ENCODE data around the gene NLRC3. TPM values are rescaled to one million over a fixed set of nuclear protein-coding genes. Genes with fewer than 3 reads are reported as not detected.

Gene NLRC3
- total RNA-seq, 1 donor from 2014 or later: 0.23 TPM

DNA sequence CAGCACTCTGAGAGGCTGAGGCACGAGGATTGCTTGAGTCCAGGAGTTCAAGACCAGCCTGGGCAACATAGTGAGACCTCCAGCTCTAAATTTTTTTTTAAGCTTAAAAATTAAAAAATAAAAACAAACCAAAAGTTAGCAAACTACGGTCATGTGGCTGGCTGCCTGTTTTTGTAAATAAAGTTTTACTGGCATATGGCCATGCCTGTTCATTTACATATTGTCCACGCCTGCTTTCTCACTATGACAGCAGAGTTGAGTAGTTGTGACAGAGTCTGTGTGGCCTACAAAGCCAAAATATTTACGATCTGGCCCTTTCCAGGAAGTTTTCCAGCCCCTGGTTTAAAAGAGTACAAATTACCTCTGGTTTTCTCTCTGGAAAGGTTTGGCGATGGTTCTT is 30.9 kb upstream of the NLRC3 start:
- TF ChIP-seq EZH2 (IDR thresholded peaks at IDR 0.05; ENCODE audit: insufficient read depth, low read length) (no peak), CTCF (IDR thresholded peaks at IDR 0.05; ENCODE audit: insufficient read depth, low read depth, low read length) (no peak)
- no peak overlapping the region for H3K27ac Mint-ChIP-seq (ENCODE audit: unreplicated experiment)
- no peaks in the 10 kb centered on the region for H3K27me3 Mint-ChIP-seq (ENCODE audit: low read depth, unreplicated experiment)

GRCh38 chr16:3607634-3608033 is 30.4 kb upstream of the NLRC3 start:
- H3K4me2 ChIP-seq (ENCODE audit: low read length): no peak overlapping the region
- Mint-ChIP-seq H3K27ac (ENCODE audit: unreplicated experiment) (no peak overlapping the region), H3K9me3 (ENCODE audit: unreplicated experiment) (no peaks in the 10 kb centered on the region), H3K4me1 (ENCODE audit: low read depth, unreplicated experiment) (peaks cover 9% of the 10 kb centered on the region), H3K36me3 (ENCODE audit: low read depth, unreplicated experiment) (peaks cover 13% of the 10 kb centered on the region), H3K27me3 (ENCODE audit: low read depth, unreplicated experiment) (no peaks in the 10 kb centered on the region), H3K4me3 (ENCODE audit: unreplicated experiment) (no peak overlapping the region)
- TF ChIP-seq EZH2 (IDR thresholded peaks at IDR 0.05; ENCODE audit: insufficient read depth, low read length): no peak
- TF ChIP-seq CTCF (IDR thresholded peaks at IDR 0.05; ENCODE audit: insufficient read depth, low read depth, low read length): no peak
- peaks cover 4% of the 10 kb centered on the region for H3K4me1 ChIP-seq (ENCODE audit: insufficient read depth, low read length)
- H4K20me1 ChIP-seq (ENCODE audit: insufficient read depth, low read length): no peaks in the 10 kb centered on the region
- no peak overlapping the region for H3K27ac ChIP-seq (ENCODE audit: low read depth, low read length)
- no peak overlapping the region for H2AFZ ChIP-seq (ENCODE audit: low read depth, low read length)
- H3K79me2 ChIP-seq (ENCODE audit: insufficient read depth, low read length): peaks cover 16% of the 10 kb centered on the region
- no peak overlapping the region for H3K9ac ChIP-seq (ENCODE audit: low read length)
- no peaks in the 10 kb centered on the region for H3K9me3 ChIP-seq (ENCODE audit: insufficient read depth, low read depth, low read length)
- DNase-seq (ENCODE audit: low read depth): no peak
- no peak for FAIRE-seq
- H3K36me3 ChIP-seq (ENCODE audit: insufficient read depth, low read length): no peaks in the 10 kb centered on the region
- no peak overlapping the region for H3K4me3 ChIP-seq (ENCODE audit: insufficient read depth, low read depth, low read length)
- H3K27me3 ChIP-seq (ENCODE audit: insufficient read depth, low read length): no peaks in the 10 kb centered on the region

More for the DNA sequence above, 30.9 kb upstream of the NLRC3 start:
- FAIRE-seq: no peak
- no peak overlapping the region for H3K27ac ChIP-seq (ENCODE audit: low read depth, low read length)
- H3K4me1 ChIP-seq (ENCODE audit: insufficient read depth, low read length): peaks cover 8% of the 10 kb centered on the region
- DNase-seq (ENCODE audit: low read depth): no peak
- no peak overlapping the region for H3K9ac ChIP-seq (ENCODE audit: low read length)
- H3K4me3 ChIP-seq (ENCODE audit: insufficient read depth, low read depth, low read length): no peak overlapping the region
- no peak overlapping the region for H2AFZ ChIP-seq (ENCODE audit: low read depth, low read length)
- H4K20me1 ChIP-seq (ENCODE audit: insufficient read depth, low read length): no peaks in the 10 kb centered on the region
- H3K9me3 ChIP-seq (ENCODE audit: insufficient read depth, low read depth, low read length): no peaks in the 10 kb centered on the region
- Mint-ChIP-seq H3K4me1 (ENCODE audit: low read depth, unreplicated experiment) (peaks cover 14% of the 10 kb centered on the region), H3K4me3 (ENCODE audit: unreplicated experiment) (no peak overlapping the region), H3K9me3 (ENCODE audit: unreplicated experiment) (no peaks in the 10 kb centered on the region), H3K36me3 (ENCODE audit: low read depth, unreplicated experiment) (peaks cover 13% of the 10 kb centered on the region)
- no peak overlapping the region for H3K4me2 ChIP-seq (ENCODE audit: low read length)
- no peaks in the 10 kb centered on the region for H3K36me3 ChIP-seq (ENCODE audit: insufficient read depth, low read length)
- H3K27me3 ChIP-seq (ENCODE audit: insufficient read depth, low read length): no peaks in the 10 kb centered on the region
- peaks cover 21% of the 10 kb centered on the region for H3K79me2 ChIP-seq (ENCODE audit: insufficient read depth, low read length)

DNA sequence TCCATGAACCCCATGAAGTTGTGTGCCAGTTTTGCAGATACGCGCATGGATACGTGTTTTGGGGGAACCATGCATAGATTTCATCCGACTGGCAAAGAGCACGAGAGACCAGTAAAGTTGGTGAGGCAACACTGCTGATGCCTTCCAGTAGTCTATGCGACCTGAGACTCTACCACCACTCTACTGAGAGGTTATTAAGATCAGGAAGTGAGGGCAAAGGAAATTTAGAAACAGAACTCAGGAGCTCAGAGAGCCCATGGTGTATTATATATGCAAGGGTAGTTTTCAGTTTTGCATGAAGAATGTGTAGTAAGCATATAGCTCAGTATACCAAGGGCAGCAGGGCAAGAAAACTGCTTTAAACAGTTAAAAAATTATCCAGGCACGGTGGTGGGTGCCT is 30.0 kb upstream of the NLRC3 start:
- no peak overlapping the region for H3K27ac ChIP-seq (ENCODE audit: low read depth, low read length)
- peaks cover 3% of the 10 kb centered on the region for H3K4me1 ChIP-seq (ENCODE audit: insufficient read depth, low read length)
- no peak overlapping the region for H3K4me2 ChIP-seq (ENCODE audit: low read length)
- no peak for TF ChIP-seq CTCF (IDR thresholded peaks at IDR 0.05; ENCODE audit: insufficient read depth, low read depth, low read length)
- TF ChIP-seq EZH2 (IDR thresholded peaks at IDR 0.05; ENCODE audit: insufficient read depth, low read length): no peak
- Mint-ChIP-seq H3K4me1 (ENCODE audit: low read depth, unreplicated experiment) (peaks cover 7% of the 10 kb centered on the region), H3K27ac (ENCODE audit: unreplicated experiment) (no peak overlapping the region), H3K36me3 (ENCODE audit: low read depth, unreplicated experiment) (peaks cover 13% of the 10 kb centered on the region), H3K4me3 (ENCODE audit: unreplicated experiment) (no peak overlapping the region), H3K27me3 (ENCODE audit: low read depth, unreplicated experiment) (no peaks in the 10 kb centered on the region), H3K9me3 (ENCODE audit: unreplicated experiment) (no peaks in the 10 kb centered on the region)
- no peak overlapping the region for H3K4me3 ChIP-seq (ENCODE audit: insufficient read depth, low read depth, low read length)
- H3K9me3 ChIP-seq (ENCODE audit: insufficient read depth, low read depth, low read length): no peaks in the 10 kb centered on the region
- DNase-seq (ENCODE audit: low read depth): no peak
- no peaks in the 10 kb centered on the region for H3K27me3 ChIP-seq (ENCODE audit: insufficient read depth, low read length)
- H4K20me1 ChIP-seq (ENCODE audit: insufficient read depth, low read length): no peaks in the 10 kb centered on the region
- H3K36me3 ChIP-seq (ENCODE audit: insufficient read depth, low read length): no peaks in the 10 kb centered on the region
- no peak for FAIRE-seq
- H2AFZ ChIP-seq (ENCODE audit: low read depth, low read length): no peak overlapping the region
- H3K79me2 ChIP-seq (ENCODE audit: insufficient read depth, low read length): peaks cover 12% of the 10 kb centered on the region
- H3K9ac ChIP-seq (ENCODE audit: low read length): no peak overlapping the region
